ENCODE data around the gene DYNLL2.

DNA sequence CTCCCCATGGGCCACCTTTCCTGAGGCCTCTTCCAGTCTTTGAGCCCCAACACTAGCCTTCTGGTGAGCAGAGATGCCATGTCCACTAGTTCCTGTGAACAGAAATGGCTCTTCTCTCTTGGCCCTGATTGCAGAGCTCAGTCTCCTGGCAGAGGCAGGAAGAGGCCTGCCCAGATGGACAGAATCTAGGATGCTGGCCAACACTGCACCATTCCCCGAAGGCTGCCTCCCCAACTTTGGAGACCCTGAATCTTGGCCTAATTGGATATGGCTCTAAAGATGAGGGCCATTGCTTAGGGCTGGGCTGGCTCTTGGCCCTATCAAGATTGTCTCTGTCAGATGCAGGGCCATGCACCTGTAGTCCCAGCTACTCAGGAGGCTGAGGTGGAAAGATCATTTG, 18.0 kb upstream of the DYNLL2 start:
- TF ChIP-seq EZH2 (IDR thresholded peaks at IDR 0.05; ENCODE audit: borderline replicate concordance, low read depth, low read length, poor library complexity, severe bottlenecking) = no peak
- TF ChIP-seq, protein P1, sequence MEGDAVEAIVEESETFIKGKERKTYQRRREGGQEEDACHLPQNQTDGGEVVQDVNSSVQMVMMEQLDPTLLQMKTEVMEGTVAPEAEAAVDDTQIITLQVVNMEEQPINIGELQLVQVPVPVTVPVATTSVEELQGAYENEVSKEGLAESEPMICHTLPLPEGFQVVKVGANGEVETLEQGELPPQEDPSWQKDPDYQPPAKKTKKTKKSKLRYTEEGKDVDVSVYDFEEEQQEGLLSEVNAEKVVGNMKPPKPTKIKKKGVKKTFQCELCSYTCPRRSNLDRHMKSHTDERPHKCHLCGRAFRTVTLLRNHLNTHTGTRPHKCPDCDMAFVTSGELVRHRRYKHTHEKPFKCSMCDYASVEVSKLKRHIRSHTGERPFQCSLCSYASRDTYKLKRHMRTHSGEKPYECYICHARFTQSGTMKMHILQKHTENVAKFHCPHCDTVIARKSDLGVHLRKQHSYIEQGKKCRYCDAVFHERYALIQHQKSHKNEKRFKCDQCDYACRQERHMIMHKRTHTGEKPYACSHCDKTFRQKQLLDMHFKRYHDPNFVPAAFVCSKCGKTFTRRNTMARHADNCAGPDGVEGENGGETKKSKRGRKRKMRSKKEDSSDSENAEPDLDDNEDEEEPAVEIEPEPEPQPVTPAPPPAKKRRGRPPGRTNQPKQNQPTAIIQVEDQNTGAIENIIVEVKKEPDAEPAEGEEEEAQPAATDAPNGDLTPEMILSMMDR (conservative IDR thresholded peaks at IDR 0.05; ENCODE audit: low read depth, low read length) = no peak
